Measurements from ENCODE around the gene AMOT.
"Not testable (repeated sequence)": the region's sequence is repeated elsewhere in the genome, so short reads cannot be mapped to it uniquely, and the experiment has no call there.

Gene AMOT, protein sequence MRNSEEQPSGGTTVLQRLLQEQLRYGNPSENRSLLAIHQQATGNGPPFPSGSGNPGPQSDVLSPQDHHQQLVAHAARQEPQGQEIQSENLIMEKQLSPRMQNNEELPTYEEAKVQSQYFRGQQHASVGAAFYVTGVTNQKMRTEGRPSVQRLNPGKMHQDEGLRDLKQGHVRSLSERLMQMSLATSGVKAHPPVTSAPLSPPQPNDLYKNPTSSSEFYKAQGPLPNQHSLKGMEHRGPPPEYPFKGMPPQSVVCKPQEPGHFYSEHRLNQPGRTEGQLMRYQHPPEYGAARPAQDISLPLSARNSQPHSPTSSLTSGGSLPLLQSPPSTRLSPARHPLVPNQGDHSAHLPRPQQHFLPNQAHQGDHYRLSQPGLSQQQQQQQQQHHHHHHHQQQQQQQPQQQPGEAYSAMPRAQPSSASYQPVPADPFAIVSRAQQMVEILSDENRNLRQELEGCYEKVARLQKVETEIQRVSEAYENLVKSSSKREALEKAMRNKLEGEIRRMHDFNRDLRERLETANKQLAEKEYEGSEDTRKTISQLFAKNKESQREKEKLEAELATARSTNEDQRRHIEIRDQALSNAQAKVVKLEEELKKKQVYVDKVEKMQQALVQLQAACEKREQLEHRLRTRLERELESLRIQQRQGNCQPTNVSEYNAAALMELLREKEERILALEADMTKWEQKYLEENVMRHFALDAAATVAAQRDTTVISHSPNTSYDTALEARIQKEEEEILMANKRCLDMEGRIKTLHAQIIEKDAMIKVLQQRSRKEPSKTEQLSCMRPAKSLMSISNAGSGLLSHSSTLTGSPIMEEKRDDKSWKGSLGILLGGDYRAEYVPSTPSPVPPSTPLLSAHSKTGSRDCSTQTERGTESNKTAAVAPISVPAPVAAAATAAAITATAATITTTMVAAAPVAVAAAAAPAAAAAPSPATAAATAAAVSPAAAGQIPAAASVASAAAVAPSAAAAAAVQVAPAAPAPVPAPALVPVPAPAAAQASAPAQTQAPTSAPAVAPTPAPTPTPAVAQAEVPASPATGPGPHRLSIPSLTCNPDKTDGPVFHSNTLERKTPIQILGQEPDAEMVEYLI

DNA sequence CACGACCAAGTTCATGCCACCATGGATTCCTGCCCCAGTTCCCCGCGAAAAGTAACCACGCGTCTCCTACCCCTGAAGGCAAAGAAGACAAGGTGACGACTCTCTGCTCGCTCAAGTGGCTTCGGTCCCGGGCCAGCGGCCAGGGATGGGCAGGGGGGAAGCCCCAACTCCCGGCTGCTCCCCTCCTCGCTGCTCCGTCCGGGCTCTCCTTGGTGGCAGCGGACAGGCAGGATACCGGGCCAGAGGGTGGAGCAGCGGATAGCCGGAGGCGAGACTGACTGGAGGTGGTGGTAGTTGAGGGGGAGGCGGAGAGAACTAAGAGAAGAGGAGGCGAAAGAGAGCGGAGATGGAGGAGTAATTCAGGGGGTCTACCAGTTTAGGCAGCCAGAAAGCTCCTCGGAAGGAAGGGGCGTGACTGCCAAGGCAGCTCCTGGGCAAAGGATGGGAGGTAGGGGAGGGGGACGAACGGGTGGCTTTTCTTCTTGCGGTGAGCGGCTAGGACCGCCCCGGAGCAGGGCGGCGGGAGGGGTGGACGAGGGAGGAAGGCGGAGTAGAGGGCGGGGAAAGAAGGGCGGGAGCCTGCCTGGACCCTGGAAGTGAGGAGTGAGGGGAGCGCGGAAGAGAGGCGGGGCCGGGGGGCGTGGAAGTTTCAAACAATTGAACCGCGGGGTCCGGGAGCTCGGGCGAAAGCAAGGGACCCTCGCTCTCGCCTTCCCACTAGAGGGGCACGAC is at the start of gene AMOT:
Gene AMOT, minus strand, starts transcription at position 450 of the 732 bp plus-strand sequence. CDS start 17,705 bp downstream, outside the sequence.
- DNase-seq (ENCODE audit: low read depth, low spot score) = peak; percentile 96

- no peak for DNase-seq (ENCODE audit: low read depth, low spot score)
These were observed 48.8 kb upstream of the AMOT start for GRCh38 chrX:112889400-112889799.

- DNase-seq (ENCODE audit: low read depth, low spot score) = no peak
These were observed 48.3 kb upstream of the AMOT start for GRCh38 chrX:112888916-112889315.

DNA sequence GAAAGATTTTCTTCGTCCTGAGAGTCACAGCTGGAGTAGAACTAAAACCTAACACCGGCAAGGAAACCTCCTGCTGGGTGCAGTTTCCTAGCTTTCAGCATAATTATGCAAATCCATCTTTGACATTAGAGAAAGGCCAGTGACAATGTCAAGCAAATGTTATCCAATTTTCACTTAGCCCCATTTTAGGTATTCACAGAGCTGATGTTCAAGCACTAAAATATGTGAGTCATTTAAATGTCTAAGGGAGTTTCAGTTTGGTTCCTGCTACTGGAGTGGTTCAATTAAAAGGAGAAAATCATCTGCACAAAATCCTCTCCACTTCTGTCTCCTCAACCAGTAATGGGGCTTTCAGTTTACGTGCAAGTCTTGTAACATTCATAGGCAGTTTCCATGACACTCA is 37.1 kb upstream of the AMOT start:
- no peak for DNase-seq (ENCODE audit: low read depth, low spot score)

DNA sequence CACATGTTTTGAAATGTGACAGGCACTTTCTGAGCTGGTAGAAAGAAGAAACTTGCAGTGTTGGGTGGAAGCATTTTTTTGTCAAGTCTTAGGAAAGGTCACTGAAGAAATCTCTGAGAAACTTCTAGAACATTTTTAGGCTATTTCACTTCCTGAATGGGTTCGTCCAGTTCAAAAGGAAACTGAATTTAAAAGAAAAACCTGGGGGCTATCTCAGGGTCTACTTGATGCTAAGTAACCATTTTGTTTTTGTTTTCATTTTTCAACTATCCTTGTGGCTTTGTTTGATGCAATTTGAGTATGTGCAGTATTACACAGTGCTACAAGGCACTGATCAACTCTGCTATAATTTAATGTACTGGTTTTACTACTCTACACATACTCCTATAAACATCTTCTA is 34.0 kb upstream of the AMOT start:
- DNase-seq (ENCODE audit: low read depth, low spot score) = no peak

DNA sequence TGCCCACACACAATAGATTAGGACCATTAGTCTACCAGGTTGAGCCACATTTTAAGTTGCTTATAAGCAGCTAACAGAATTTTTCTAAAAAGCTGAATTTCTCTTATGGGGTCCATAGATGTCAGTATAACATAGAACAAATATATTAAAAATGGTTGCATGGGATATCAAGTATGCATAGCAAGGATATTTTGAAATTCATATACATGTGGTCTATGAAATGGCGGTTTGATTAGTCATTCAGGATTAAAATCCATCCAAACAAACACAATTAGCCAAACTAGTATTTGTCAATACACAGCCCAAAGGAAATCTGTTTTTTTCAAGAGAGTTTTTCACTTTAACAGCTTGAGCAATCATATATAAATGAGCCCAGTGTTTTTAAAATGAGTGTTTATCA is 33.5 kb upstream of the AMOT start:
- no peak for DNase-seq (ENCODE audit: low read depth, low spot score)

GRCh38 chrX:112868586-112868985 is 28.0 kb upstream of the AMOT start:
- no peak for DNase-seq (ENCODE audit: low read depth, low spot score)

DNA sequence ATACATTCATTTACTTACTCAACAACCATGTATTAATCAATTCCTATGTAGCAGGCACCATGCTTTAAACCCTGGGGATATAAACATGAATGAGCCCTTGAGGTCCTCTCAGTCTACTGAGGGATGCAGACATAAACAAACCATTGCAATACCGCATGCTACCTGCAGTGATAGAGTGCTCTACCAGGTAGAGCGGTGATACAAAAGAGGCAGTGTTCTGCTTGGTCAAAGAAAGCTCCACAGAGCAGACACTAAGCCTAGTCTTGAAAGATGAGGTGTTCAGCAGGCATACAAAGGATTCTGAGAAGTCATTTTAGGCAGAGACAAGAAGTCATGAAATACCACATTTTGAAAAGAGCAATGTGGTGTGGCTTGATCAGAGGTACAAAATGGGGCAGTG is 26.9 kb upstream of the AMOT start:
- no peak for DNase-seq (ENCODE audit: low read depth, low spot score)

- DNase-seq (ENCODE audit: low read depth, low spot score) = no peak
These were observed 25.5 kb upstream of the AMOT start for GRCh38 chrX:112866175-112866574.

- no peak for DNase-seq (ENCODE audit: low read depth, low spot score)
These were observed 24.9 kb upstream of the AMOT start for GRCh38 chrX:112865464-112866025.

DNA sequence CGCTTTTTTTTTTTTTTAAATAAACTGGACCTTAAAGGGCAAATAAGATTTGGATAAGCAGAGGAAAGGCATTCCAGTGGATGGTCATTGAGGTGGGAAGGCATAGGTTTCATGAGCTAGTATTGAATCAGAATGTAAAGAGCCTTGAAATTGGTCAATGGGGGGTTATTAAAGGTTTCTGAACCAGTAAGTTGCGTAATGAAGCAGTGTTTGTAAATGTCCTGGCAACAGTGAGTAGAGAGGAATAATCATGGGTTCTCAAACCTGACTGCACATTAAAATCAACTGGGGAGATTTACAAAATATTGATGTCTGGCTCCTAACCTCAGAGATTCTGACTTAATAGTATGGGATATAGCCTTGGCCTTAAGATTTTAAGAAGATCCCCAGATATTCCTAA is 23.2 kb upstream of the AMOT start:
- no peak for DNase-seq (ENCODE audit: low read depth, low spot score)

DNA sequence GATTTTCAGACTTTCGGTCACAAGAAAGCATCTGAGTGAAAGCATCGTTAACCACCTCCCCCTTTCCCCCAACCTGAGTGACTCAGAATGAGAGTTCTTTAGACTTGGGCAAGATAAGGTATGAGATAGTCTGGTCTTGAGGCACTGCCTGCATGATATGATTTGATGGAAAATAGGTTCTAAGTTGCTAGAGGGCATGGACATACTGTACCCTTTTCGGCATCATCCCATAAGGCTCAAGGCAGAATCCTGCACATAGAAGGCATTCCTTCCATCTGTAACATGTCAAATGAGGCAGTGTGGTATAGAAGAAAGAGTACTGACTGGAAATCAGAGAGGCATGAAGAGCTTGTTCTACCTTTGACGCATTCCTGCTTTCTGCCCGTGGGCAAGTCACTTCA is 16.8 kb upstream of the AMOT start:
- no peak for DNase-seq (ENCODE audit: low read depth, low spot score)

DNA sequence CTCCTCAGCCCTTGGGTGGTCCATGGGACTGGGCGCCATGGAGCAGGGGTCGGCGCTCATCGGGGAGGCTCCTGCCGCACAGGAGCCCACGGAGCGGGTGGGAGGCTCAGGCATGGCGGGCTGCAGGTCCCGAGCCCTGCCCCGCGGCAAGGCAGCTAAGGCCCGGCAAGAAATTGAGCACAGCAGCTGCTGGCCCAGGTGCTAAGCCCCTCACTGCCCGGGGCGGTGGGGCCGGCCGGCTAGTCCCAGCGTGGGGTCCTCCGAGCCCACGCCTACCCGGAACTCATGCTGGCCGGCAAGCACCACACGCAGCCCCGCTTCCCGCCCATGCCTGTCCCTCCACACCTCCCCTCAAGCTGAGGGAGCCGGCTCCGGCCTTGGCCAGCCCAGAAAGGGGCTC is 14.3 kb upstream of the AMOT start:
- DNase-seq (ENCODE audit: low read depth, low spot score) = not testable (repeated sequence)

DNA sequence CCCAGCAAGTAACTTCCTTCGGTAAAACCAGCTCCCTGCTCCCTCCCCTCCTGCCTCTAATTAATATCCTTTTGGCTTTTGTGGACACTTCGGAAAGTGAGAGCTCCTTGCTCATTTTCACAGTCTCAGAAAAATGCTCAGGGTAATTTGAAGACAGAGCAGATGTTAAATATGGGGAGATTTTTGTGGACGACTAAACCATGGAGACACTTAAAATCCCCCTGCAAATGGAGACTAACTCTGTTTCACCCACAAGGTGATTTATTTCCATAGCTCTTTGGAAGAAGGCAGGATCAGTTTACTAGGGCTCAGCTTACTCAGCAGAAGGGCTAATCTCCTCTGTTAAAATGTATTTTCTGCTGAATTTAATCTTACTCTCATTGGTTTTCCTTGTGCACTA is 12.2 kb upstream of the AMOT start:
- no peak for DNase-seq (ENCODE audit: low read depth, low spot score)

DNA sequence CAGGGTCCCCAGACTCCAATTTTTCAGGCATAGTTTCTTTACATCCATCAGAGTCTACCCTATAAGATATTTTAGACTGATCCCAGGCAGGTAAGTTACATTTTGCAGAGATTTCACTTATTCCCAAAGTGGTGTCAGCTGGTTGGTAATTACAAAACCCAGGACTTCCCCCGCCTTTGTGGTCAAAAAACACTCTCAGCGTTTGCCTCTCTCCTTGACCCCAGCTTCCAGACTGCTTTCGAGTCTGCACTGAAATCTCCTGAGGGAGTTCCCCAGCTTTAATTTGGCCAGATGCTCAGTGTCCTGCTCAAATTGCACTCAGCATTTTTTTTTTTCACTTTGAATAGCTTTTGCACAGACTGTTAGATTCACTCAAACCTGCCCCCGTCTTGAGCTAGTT is 11.2 kb upstream of the AMOT start:
- DNase-seq (ENCODE audit: low read depth, low spot score) = peak; percentile 78

DNA sequence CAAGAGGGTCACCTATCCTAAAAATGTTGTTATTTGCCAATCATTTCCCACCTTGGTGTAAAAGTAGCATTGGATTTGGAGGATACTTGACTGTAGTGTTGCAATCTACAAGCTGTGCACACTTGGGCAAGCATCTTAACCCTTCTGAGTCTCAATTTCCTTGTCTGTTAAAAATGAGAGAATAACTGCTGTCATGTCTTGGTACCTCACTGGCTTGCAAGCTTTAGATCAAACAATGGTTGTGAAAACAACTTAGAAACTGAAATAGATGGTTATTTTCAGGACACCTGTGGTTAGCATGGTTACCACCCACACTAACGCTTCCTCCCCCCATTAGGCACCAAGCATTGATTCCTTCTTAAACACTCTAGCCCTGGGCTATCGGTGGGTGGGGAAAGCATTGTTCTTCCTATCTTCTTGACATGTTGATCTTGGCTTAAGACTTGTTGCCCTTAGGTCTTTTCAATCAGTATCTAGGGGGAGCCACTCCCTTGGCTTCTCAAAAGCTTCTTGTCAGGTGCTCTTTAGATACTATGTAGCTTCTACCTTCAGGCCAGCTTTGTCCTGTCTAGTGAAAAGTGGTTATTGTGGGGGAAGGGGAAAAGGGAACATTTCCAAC is 10.6 kb upstream of the AMOT start:
- DNase-seq (ENCODE audit: low read depth, low spot score) = peak; percentile 95

DNA sequence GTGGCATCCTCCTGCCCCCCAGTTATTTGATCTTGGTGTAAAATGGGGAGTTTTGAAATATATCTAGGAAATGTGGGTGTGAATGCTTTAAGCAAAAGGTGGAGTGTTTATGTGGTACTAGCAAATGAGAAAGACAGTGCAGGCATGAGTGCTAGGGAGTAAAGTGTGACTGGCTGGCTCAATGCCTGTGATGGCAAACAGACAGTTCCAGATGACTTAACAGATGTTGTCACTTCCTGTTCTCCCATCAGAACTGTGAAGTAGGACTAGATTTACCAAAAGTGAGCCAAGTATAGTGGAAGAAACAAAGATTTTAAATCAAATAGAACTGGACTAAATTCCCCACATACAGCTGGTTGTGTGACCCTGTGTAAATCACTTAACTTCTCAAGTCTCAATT is 8.4 kb upstream of the AMOT start:
- no peak for DNase-seq (ENCODE audit: low read depth, low spot score)

DNA sequence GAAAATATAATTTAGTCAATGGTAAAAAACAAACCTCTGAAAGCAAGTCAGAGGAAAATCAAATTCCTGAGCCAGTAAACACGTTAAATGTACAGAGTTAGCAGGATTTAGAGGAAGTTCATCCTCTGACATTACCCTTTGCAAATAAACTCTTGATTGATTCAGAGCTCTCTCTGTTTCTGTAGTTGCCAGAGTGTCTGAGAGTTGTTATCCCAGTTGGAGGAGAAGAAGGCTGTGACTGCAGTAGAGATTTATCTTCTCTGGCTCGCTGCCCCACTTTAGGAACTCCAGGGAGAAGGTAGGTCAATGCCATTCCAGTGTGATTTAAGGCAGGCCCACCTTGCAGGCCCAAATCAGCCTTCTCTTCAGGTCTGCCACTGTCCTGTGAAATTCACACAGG is 6.2 kb upstream of the AMOT start:
- no peak for DNase-seq (ENCODE audit: low read depth, low spot score)

GRCh38 chrX:112846187-112846586 is 5.6 kb upstream of the AMOT start:
- no peak for DNase-seq (ENCODE audit: low read depth, low spot score)

DNA sequence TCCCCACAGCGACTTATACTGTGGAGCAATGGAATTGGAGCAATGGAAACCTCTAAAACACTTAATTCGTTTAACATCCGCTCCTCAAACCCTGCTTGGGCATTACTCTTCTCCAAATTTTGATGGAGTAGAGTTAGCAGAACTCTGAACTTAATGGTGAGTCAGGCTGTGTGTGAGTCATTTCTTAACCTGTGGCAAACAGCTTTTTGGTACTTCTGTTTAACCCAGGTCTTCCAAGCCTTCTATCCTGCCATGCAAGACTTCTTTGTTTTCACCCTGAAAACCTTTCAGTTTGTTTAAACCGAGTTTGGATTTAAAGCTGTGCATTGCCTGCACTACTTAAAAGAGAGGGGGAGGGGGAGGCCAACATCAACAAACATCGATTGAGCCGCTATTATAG is 3.6 kb upstream of the AMOT start:
- DNase-seq (ENCODE audit: low read depth, low spot score) = no peak

DNA sequence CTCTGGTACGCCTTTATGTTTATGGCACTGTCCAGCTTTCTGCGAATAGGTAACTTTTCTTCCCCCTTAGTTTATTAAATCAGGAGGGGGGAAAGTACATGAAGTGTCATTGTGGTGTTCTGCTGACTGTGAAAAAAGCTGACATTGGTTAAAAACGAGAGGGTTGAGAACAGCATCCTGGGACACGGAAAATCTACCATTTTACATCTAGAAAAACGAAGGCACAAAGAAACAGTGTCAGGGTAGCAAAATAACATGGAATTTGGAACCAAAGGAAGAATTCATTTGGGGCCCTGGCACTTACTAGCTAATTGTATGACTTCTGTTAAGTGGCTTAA is 1.2 kb upstream of the AMOT start:
- no peak for DNase-seq (ENCODE audit: low read depth, low spot score)

All from ELF-1 (cell line).